OCI-LY7 (cell line): ENCODE data around the gene GDI1.

Experiments
- CTCF ChIP-seq: fragments of 200-600 bp; sonication (generic); conservative IDR thresholded peaks from 2 replicates; pipeline ENCODE4 v1.5.1; 2014; ENCODE audit warnings: mild to moderate bottlenecking, antibody characterized with exemption, low read length, moderate library complexity, mixed read lengths
- EZH2phosphoT487 ChIP-seq: fragments of 200-600 bp; sonication (generic); IDR thresholded peaks from 2 replicates; pipeline ENCODE4 v1.6.1; 2018; ENCODE audit warnings: low read depth, borderline replicate concordance, mild to moderate bottlenecking, mixed run types, antibody characterized with exemption, low read length, moderate library complexity, mixed read lengths

- TF ChIP-seq CTCF (no peak), EZH2phosphoT487 (no peak)
These were observed 25.4 kb downstream of the GDI1 start for GRCh38 chrX:154462396-154462795.
